Measurements from ENCODE around the gene FSTL4. TPM values are rescaled to one million over a fixed set of nuclear protein-coding genes. Genes with fewer than 3 reads are reported as not detected.

FSTL4 gene
- total RNA-seq, 1 experiment from 2014 or later = not detected

- no TSS peak for BruUV-seq (replicated peaks)
- CTCF ChIA-PET = no interaction called here
- TF ChIP-seq, protein P1, sequence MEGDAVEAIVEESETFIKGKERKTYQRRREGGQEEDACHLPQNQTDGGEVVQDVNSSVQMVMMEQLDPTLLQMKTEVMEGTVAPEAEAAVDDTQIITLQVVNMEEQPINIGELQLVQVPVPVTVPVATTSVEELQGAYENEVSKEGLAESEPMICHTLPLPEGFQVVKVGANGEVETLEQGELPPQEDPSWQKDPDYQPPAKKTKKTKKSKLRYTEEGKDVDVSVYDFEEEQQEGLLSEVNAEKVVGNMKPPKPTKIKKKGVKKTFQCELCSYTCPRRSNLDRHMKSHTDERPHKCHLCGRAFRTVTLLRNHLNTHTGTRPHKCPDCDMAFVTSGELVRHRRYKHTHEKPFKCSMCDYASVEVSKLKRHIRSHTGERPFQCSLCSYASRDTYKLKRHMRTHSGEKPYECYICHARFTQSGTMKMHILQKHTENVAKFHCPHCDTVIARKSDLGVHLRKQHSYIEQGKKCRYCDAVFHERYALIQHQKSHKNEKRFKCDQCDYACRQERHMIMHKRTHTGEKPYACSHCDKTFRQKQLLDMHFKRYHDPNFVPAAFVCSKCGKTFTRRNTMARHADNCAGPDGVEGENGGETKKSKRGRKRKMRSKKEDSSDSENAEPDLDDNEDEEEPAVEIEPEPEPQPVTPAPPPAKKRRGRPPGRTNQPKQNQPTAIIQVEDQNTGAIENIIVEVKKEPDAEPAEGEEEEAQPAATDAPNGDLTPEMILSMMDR (IDR thresholded peaks at IDR 0.05; ENCODE audit: unreplicated experiment) = no peak
- H3K4me1 Mint-ChIP-seq (ENCODE audit: low read depth, unreplicated experiment) = no peaks in the 10 kb centered on the region
- intact Hi-C loops (cut with micrococcal nuclease; ENCODE audit: unreplicated experiment) = no loop called here
- H3K4me3 Mint-ChIP-seq (ENCODE audit: low read depth, unreplicated experiment) = no peak overlapping the region
- DNase-seq = no peak
- peaks cover 43% of the 10 kb centered on the region for H3K27me3 Mint-ChIP-seq (ENCODE audit: unreplicated experiment)
- no peak overlapping the region for H3K27ac Mint-ChIP-seq (ENCODE audit: unreplicated experiment)
- H3K36me3 Mint-ChIP-seq (ENCODE audit: insufficient read depth, unreplicated experiment) = no peaks in the 10 kb centered on the region
- no peaks in the 10 kb centered on the region for H3K9me3 Mint-ChIP-seq (ENCODE audit: low read depth, unreplicated experiment)
Measured at GRCh38 chr5:133147815-133148567, 464.4 kb downstream of the FSTL4 start.

DNA sequence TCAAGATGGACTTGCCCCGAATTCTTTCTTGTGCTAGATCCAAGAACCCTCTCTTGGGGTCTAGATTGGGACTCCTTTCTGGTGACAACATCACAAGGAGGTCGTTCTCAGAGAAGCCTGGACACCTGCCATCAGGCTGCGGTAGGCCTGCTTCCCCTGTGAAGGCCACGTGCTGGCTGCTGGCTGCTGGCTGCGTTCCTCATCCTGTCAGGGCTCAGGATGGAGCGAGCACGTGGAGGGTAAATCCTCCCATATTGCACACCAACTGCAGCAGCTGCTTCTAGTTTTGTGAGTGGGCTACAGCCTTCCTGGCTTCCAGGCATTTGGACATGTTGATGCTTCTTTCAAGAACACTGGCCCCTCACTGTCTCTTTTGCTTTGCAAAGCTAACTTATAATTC lies 464.9 kb downstream of the FSTL4 start:
- Mint-ChIP-seq H3K4me3 (ENCODE audit: low read depth, unreplicated experiment) (no peak overlapping the region), H3K27ac (ENCODE audit: unreplicated experiment) (no peak overlapping the region), H3K36me3 (ENCODE audit: insufficient read depth, unreplicated experiment) (no peaks in the 10 kb centered on the region), H3K9me3 (ENCODE audit: low read depth, unreplicated experiment) (no peaks in the 10 kb centered on the region), H3K27me3 (ENCODE audit: unreplicated experiment) (peaks cover 42% of the 10 kb centered on the region), H3K4me1 (ENCODE audit: low read depth, unreplicated experiment) (no peaks in the 10 kb centered on the region)
- DNase-seq = no peak
- BruUV-seq (replicated peaks) = no TSS peak
- TF ChIP-seq, protein P1 (IDR thresholded peaks at IDR 0.05; ENCODE audit: unreplicated experiment) = no peak
- CTCF ChIA-PET = no interaction called here
- intact Hi-C loops (cut with micrococcal nuclease; ENCODE audit: unreplicated experiment) = no loop called here

Small RNAs within 50 kb of the gene (microRNA-seq; reads per million reads assigned to microRNA genes)
- gene MIR1289-2 = not detected
